DOHH2 (cell line): ENCODE data around the gene SBF1.

ENCODE experiments used
- H3F3A ChIP-seq: fragments of 200-600 bp; sonication (generic), shearing (Covaris generic); 2 replicates; pipeline ENCODE4 v1.6.0; 2016; ENCODE audit warnings: antibody characterized with exemption, mild to moderate bottlenecking; ENCODE audit not compliant: control insufficient read depth, insufficient read depth
- H3K27ac ChIP-seq: fragments of 200-600 bp; sonication (generic); 2 replicates; pipeline ENCODE4 v1.5.1; 2014; ENCODE audit warnings: low read depth, mild to moderate bottlenecking, low read length, moderate library complexity
- H3K27me3 ChIP-seq: fragments of 200-600 bp; sonication (generic); 2 replicates; pipeline ENCODE4 v1.6.1; 2014; ENCODE audit warnings: mild to moderate bottlenecking, low read length, mixed read lengths; ENCODE audit not compliant: control insufficient read depth
- H3K36me3 ChIP-seq: fragments of 200-600 bp; sonication (generic); 2 replicates; pipeline ENCODE4 v1.6.1; 2014; ENCODE audit warnings: mild to moderate bottlenecking, low read length, moderate library complexity, mixed read lengths; ENCODE audit not compliant: control insufficient read depth
- H3K4me1 ChIP-seq: fragments of 200-600 bp; sonication (generic); 2 replicates; pipeline ENCODE4 v1.6.1; 2014; ENCODE audit warnings: mild to moderate bottlenecking, low read length, mixed read lengths; ENCODE audit not compliant: control insufficient read depth
- H3K4me2 ChIP-seq: fragments of 200-600 bp; sonication (generic); 2 replicates; pipeline ENCODE4 v1.6.0; 2014; ENCODE audit warnings: mild to moderate bottlenecking, low read length, moderate library complexity
- H3K4me3 ChIP-seq: fragments of 200-600 bp; sonication (generic); 2 replicates; pipeline ENCODE4 v1.5.1; 2014; ENCODE audit warnings: mild to moderate bottlenecking, low read length, mixed read lengths
- H3K79me2 ChIP-seq: fragments of 200-600 bp; sonication (generic); 2 replicates; pipeline ENCODE4 v1.6.1; 2014; ENCODE audit warnings: mild to moderate bottlenecking, low read length, mixed read lengths; ENCODE audit not compliant: control insufficient read depth
- H3K9me2 ChIP-seq: fragments of 200-600 bp; sonication (generic); replicated peaks from 2 replicates; pipeline ENCODE4 v1.6.1; 2014; ENCODE audit warnings: mild to moderate bottlenecking, low read length, mixed read lengths; ENCODE audit not compliant: control insufficient read depth
- H3K9me3 ChIP-seq: fragments of 200-600 bp; sonication (generic); 2 replicates; pipeline ENCODE4 v1.6.1; 2014; ENCODE audit warnings: antibody characterized with exemption, low read length, mixed read lengths; ENCODE audit not compliant: control insufficient read depth, insufficient read depth
- H4K20me1 ChIP-seq: fragments of 200-600 bp; sonication (generic); 2 replicates; pipeline ENCODE4 v1.6.0; 2014; ENCODE audit warnings: low read depth, mild to moderate bottlenecking, antibody characterized with exemption, low read length, moderate library complexity; ENCODE audit not compliant: control insufficient read depth, insufficient read depth
- EZH2phosphoT487 ChIP-seq: fragments of 200-600 bp; sonication (generic); IDR thresholded peaks from 2 replicates; pipeline ENCODE4 v1.6.1; 2017; ENCODE audit warnings: borderline replicate concordance, mild to moderate bottlenecking, antibody characterized with exemption, low read length, moderate library complexity, mixed read lengths
- TF ChIP-seq, protein P1 (sequence below): fragments of 200-600 bp; sonication (generic); IDR thresholded peaks from one replicate; pipeline ENCODE4 v1.5.1; 2014; ENCODE audit warnings: antibody characterized with exemption, mild to moderate bottlenecking, low read depth, low read length; ENCODE audit not compliant: poor library complexity, severe bottlenecking

The SBF1 gene

DNA sequence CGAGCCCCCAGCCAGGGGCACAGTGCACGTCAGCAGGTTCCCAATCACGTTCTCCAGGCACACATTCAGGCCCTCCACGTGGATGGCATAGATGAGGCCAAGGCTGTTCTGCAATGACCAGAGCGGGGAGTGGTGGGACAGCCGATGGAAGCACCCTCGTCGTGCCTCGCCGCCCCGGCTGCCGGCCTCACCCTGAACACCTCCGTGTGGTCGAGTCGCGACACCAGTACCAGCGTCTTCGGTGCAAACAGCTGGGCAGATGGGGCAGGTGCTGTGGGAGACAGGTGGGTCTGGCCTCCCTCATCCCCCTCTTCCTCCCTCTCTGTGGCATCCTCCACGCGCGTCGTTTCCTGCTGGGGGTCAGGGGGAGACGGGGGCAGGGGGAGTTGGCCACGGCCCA is 7.5 kb downstream of the SBF1 start:
- Histone ChIP-seq H3K36me3 (peaks cover 89% of the 10 kb centered on the region), H3K4me2 (no peak overlapping the region), H3K79me2 (peaks cover 62% of the 10 kb centered on the region), H3K9me2 (no peaks in the 10 kb centered on the region), H3K9me3 (no peaks in the 10 kb centered on the region), H3K27me3 (no peaks in the 10 kb centered on the region), H3K27ac (no peak overlapping the region), H3K4me1 (peaks cover 46% of the 10 kb centered on the region), H4K20me1 (no peaks in the 10 kb centered on the region), H3K4me3 (no peak overlapping the region), H3F3A (peaks cover 18% of the 10 kb centered on the region)
- TF ChIP-seq, protein P1, sequence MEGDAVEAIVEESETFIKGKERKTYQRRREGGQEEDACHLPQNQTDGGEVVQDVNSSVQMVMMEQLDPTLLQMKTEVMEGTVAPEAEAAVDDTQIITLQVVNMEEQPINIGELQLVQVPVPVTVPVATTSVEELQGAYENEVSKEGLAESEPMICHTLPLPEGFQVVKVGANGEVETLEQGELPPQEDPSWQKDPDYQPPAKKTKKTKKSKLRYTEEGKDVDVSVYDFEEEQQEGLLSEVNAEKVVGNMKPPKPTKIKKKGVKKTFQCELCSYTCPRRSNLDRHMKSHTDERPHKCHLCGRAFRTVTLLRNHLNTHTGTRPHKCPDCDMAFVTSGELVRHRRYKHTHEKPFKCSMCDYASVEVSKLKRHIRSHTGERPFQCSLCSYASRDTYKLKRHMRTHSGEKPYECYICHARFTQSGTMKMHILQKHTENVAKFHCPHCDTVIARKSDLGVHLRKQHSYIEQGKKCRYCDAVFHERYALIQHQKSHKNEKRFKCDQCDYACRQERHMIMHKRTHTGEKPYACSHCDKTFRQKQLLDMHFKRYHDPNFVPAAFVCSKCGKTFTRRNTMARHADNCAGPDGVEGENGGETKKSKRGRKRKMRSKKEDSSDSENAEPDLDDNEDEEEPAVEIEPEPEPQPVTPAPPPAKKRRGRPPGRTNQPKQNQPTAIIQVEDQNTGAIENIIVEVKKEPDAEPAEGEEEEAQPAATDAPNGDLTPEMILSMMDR, result no peak
- no peak for TF ChIP-seq EZH2phosphoT487

DNA sequence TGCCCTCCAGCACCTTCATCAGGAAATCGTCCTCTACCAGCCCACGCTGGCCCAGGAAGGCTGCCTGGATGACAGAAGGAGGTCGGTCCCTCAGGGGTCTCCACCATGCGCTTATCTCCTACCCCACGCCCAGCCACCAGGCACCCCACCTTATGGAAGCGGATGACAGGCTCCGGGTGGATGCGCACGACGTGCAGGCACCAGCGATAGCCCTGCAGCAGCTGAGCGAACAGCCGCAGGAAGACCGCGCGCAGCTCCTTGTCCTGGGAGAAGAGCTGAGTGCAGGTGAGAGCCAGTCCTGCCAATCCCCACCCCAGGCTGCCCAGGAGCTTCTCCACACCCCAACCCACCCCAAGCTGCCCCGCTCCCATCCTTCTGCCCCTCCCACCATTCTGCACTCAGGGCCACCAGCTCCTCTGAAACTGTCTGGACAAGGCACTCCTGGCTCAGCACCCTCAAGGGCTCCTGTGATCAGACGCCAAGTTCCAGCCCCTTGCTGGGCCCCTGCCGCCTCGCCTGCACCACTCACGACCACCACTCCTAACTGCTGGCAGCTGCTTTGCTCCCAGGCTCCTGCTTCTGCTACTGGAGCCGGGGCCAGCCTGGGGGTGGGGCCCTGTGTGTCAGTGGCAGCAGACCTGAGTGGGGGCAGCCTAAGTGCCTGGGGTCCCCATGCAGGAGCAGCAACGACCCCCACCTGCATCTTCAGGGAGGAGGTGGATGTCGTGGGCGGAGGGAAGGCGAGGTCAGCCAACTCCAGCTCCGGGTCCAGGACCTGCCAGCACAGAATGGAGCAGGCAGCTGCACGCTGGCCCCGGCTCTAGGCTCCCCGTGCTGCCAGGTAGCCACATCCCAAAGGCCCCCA is 9.5 kb downstream of the SBF1 start:
- peaks cover 26% of the 10 kb centered on the region for H3K4me1 ChIP-seq
- peaks cover 92% of the 10 kb centered on the region for H3K36me3 ChIP-seq
- TF ChIP-seq EZH2phosphoT487, result no peak
- TF ChIP-seq, protein P1, result no peak
- no peak overlapping the region for H3K4me3 ChIP-seq
- H3K27ac ChIP-seq, result no peak overlapping the region
- H3K9me3 ChIP-seq, result no peaks in the 10 kb centered on the region
- no peaks in the 10 kb centered on the region for H3K27me3 ChIP-seq
- no peaks in the 10 kb centered on the region for H4K20me1 ChIP-seq
- no peak overlapping the region for H3K4me2 ChIP-seq
- H3F3A ChIP-seq, result peaks cover 2% of the 10 kb centered on the region
- H3K79me2 ChIP-seq, result peaks cover 47% of the 10 kb centered on the region
- H3K9me2 ChIP-seq, result no peaks in the 10 kb centered on the region

DNA sequence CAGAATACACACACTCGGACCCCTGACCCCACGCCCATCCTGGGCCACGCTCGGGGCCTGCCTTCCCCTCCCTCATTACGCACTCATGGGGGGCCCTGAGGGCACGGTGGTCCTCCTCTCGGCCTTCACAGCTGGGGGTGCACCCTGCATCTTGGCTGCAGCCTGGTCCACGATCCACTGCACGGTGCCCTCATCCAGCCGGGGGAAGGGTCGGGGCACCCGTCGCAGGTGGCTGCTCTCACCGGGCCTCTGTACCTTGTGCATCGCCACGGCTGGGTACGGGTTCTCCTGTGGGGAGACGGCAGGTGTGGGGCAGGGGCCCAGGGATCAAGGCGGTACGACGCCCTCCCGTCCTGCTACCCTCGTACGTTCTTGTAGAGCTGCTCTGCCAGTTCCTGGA is 10.4 kb downstream of the SBF1 start:
- peaks cover 19% of the 10 kb centered on the region for H3K4me1 ChIP-seq
- peaks cover 47% of the 10 kb centered on the region for H3K79me2 ChIP-seq
- no peaks in the 10 kb centered on the region for H3F3A ChIP-seq
- no peaks in the 10 kb centered on the region for H3K27me3 ChIP-seq
- H3K9me2 ChIP-seq, result no peaks in the 10 kb centered on the region
- no peak overlapping the region for H3K27ac ChIP-seq
- no peak for TF ChIP-seq EZH2phosphoT487
- TF ChIP-seq, protein P1, result no peak
- no peak overlapping the region for H3K4me2 ChIP-seq
- H3K4me3 ChIP-seq, result no peak overlapping the region
- H3K36me3 ChIP-seq, result peaks cover 98% of the 10 kb centered on the region
- no peaks in the 10 kb centered on the region for H3K9me3 ChIP-seq
- H4K20me1 ChIP-seq, result no peaks in the 10 kb centered on the region
